HL-60/S4 (cell line): Measurements from ENCODE around the gene CFAP20DC.
"Not testable (repeated sequence)": the region's sequence is repeated elsewhere in the genome, so short reads cannot be mapped to it uniquely, and the experiment has no call there.

Source experiments
- in situ Hi-C: fragments of 300-500 bp; cut with MboI; formaldehyde crosslinking; loops from 2 replicates; pipeline ENCODE4 v1.14.3; 2022; ENCODE audit warnings: low sequenced_read_pairs

CFAP20DC gene

GRCh38 chr3:58874795-58875194, 175.0 kb downstream of the CFAP20DC start:
- in situ Hi-C loops = no loop called here

GRCh38 chr3:58874248-58874741, 175.5 kb downstream of the CFAP20DC start:
- in situ Hi-C loops = no loop called here

- in situ Hi-C loops = no loop called here
Observed at GRCh38 chr3:58868097-58868779, 181.6 kb downstream of the CFAP20DC start.

GRCh38 chr3:58867621-58868020, 182.2 kb downstream of the CFAP20DC start:
- in situ Hi-C loops = no loop called here

- in situ Hi-C loops = no loop called here
Observed at GRCh38 chr3:58866079-58866478, 183.7 kb downstream of the CFAP20DC start.

- in situ Hi-C loops = no loop called here
Observed at GRCh38 chr3:58864480-58864879, 185.3 kb downstream of the CFAP20DC start.

GRCh38 chr3:58863206-58863605, 186.6 kb downstream of the CFAP20DC start:
- in situ Hi-C loops = no loop called here

GRCh38 chr3:58861551-58861950, 188.3 kb downstream of the CFAP20DC start:
- in situ Hi-C loops = no loop called here

GRCh38 chr3:58858126-58858525, 191.7 kb downstream of the CFAP20DC start:
- in situ Hi-C loops = no loop called here

- in situ Hi-C loops = no loop called here
Observed at GRCh38 chr3:58857402-58857801, 192.4 kb downstream of the CFAP20DC start.

GRCh38 chr3:58848826-58849225, 201.0 kb downstream of the CFAP20DC start:
- in situ Hi-C loops = no loop called here

GRCh38 chr3:58842050-58842747, 207.6 kb downstream of the CFAP20DC start:
- in situ Hi-C loops = not testable (repeated sequence)

GRCh38 chr3:58840949-58841348, 208.9 kb downstream of the CFAP20DC start:
- in situ Hi-C loops = no loop called here

- in situ Hi-C loops = no loop called here
Observed at GRCh38 chr3:58839964-58840363, 209.9 kb downstream of the CFAP20DC start.

- in situ Hi-C loops = no loop called here
Observed at GRCh38 chr3:58839187-58839586, 210.6 kb downstream of the CFAP20DC start.

GRCh38 chr3:58837856-58838255, 212.0 kb downstream of the CFAP20DC start:
- in situ Hi-C loops = no loop called here

GRCh38 chr3:58837141-58837843, 212.5 kb downstream of the CFAP20DC start:
- in situ Hi-C loops = no loop called here

GRCh38 chr3:58835086-58835485, 214.7 kb downstream of the CFAP20DC start:
- in situ Hi-C loops = no loop called here

GRCh38 chr3:58833491-58833890, 216.3 kb downstream of the CFAP20DC start:
- in situ Hi-C loops = no loop called here

GRCh38 chr3:58829321-58830000, 220.4 kb downstream of the CFAP20DC start:
- in situ Hi-C loops = no loop called here

GRCh38 chr3:58824777-58825176, 225.0 kb downstream of the CFAP20DC start:
- in situ Hi-C loops = no loop called here
